ENCODE measurements around the gene GFI1B. TPM values are rescaled to one million over a fixed set of nuclear protein-coding genes. Genes with fewer than 3 reads are reported as not detected.

GFI1B gene
- total and polyA plus RNA-seq, 10 of the 15 experiments (the other 5 are each of a cell fraction or from before 2014, with no cell fraction given): 0.04 to 0.11 (median 0.05) TPM; not detected in 7

DNA sequence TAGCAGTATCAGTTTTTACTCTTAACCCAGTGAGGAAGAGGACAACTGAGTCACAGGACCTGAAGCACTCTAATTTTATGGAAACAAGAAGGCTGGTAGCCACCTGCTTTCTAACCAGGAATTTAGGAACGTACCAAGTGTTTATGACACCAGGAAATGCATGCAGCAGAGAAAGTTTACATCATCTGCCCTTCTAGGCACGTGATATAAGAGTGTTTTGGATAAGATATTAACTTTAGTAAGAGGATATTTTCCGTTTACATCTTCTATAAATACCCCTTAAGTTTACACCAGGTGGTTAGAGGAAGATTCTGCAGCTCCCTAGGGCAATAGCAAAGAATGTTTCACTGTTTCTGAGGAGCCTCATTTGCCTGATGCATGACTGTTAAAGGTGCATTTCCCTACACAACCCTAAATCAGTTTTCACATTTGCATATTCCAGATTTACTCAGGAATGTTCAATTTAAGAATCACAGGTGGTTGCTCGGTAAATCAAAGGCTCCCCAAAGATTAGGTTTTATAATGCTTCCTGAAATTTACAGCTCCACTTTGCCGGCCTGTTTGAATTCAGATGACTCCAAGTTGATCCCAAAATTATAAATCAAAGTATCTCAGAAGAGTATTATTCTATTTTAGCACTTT lies 35.8 kb upstream of the GFI1B start:
- in situ Hi-C loops (cut with MboI) (no loop called here), intact Hi-C loops (cut with micrococcal nuclease; ENCODE audit: unreplicated experiment) (no loop called here)
- DNase-seq (ENCODE audit: low read depth, low spot score) (no peak), ATAC-seq (no peak), FAIRE-seq (peak; percentile 89)
- RAD21 ChIA-PET (ENCODE audit: unreplicated experiment): no interaction called here
- Histone ChIP-seq H4K20me1 (ENCODE audit: control insufficient read depth, insufficient read depth) (no peaks in the 10 kb centered on the region), H3K9ac (ENCODE audit: control insufficient read depth, insufficient read depth, low read length) (no peak overlapping the region), H3K4me3 (0 out of 2 replicates have a peak overlapping the region, but pooled peaks have one; percentile 6), H3K4me2 (ENCODE audit: control insufficient read depth, insufficient read depth) (peak overlapping the region; percentile 82), H3K4me1 (ENCODE audit: control insufficient read depth, insufficient read depth, low read length) (peaks cover 14% of the 10 kb centered on the region), H3K9me3 (replicated peaks; ENCODE audit: control insufficient read depth, insufficient read depth, low read length) (no peaks in the 10 kb centered on the region), H3K79me2 (ENCODE audit: control insufficient read depth, insufficient read depth, low read length) (peaks cover 24% of the 10 kb centered on the region), H3K36me3 (ENCODE audit: control insufficient read depth in 2 of 2, insufficient read depth in 2 of 2, low read length in 1 of 2) (no peaks in the 10 kb centered on the region), H2AFZ (ENCODE audit: control insufficient read depth, low read depth, low read length) (peak overlapping the region; percentile 46; the same call in 1 of the 2 replicates), H3K27ac (ENCODE audit: control insufficient read depth, insufficient read depth) (0 out of 2 replicates have a peak overlapping the region, but pooled peaks have one; percentile 19), H3K27me3 (replicated peaks in 1 of 2; ENCODE audit: control insufficient read depth in 2 of 2, insufficient read depth in 2 of 2, low read length in 1 of 2) (no peaks in the 10 kb centered on the region)
- TF ChIP-seq TARDBP (IDR thresholded peaks at IDR 0.05; ENCODE audit: borderline replicate concordance): no peak
- TF ChIP-seq RCOR1 (conservative IDR thresholded peaks at IDR 0.05; ENCODE audit: low read depth, low read length): no peak
- TF ChIP-seq, protein P1, sequence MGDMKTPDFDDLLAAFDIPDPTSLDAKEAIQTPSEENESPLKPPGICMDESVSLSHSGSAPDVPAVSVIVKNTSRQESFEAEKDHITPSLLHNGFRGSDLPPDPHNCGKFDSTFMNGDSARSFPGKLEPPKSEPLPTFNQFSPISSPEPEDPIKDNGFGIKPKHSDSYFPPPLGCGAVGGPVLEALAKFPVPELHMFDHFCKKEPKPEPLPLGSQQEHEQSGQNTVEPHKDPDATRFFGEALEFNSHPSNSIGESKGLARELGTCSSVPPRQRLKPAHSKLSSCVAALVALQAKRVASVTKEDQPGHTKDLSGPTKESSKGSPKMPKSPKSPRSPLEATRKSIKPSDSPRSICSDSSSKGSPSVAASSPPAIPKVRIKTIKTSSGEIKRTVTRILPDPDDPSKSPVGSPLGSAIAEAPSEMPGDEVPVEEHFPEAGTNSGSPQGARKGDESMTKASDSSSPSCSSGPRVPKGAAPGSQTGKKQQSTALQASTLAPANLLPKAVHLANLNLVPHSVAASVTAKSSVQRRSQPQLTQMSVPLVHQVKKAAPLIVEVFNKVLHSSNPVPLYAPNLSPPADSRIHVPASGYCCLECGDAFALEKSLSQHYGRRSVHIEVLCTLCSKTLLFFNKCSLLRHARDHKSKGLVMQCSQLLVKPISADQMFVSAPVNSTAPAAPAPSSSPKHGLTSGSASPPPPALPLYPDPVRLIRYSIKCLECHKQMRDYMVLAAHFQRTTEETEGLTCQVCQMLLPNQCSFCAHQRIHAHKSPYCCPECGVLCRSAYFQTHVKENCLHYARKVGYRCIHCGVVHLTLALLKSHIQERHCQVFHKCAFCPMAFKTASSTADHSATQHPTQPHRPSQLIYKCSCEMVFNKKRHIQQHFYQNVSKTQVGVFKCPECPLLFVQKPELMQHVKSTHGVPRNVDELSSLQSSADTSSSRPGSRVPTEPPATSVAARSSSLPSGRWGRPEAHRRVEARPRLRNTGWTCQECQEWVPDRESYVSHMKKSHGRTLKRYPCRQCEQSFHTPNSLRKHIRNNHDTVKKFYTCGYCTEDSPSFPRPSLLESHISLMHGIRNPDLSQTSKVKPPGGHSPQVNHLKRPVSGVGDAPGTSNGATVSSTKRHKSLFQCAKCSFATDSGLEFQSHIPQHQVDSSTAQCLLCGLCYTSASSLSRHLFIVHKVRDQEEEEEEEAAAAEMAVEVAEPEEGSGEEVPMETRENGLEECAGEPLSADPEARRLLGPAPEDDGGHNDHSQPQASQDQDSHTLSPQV (IDR thresholded peaks at IDR 0.05): no peak
- TF ChIP-seq MEF2B (IDR thresholded peaks at IDR 0.05; ENCODE audit: partially characterized antibody, poor library complexity, severe bottlenecking): peak; percentile 18
- TF ChIP-seq YY1 (IDR thresholded peaks at IDR 0.05; ENCODE audit: low read depth, low read length): no peak
- TF ChIP-seq JUND (IDR thresholded peaks at IDR 0.05; ENCODE audit: low read depth, low read length): no peak
- TF ChIP-seq NR2C1 (IDR thresholded peaks at IDR 0.05): no peak
- no peak for TF ChIP-seq SUZ12 (IDR thresholded peaks at IDR 0.05; ENCODE audit: unreplicated experiment)
- no peak for TF ChIP-seq MXI1 (IDR thresholded peaks at IDR 0.05; ENCODE audit: low read depth, low read length)
- TF ChIP-seq BHLHE40 (IDR thresholded peaks at IDR 0.05; ENCODE audit: borderline replicate concordance in 1 of 2, low read depth in 2 of 2, low read length in 1 of 2): peak; percentile 47 to 75
- peak; percentile 66; the same call in 1 of the 2 replicates for TF ChIP-seq ATF7 (IDR thresholded peaks at IDR 0.05; ENCODE audit: low read depth)
- TF ChIP-seq CHD1 (IDR thresholded peaks at IDR 0.05; ENCODE audit: low read depth, low read length): no peak
- TF ChIP-seq NBN (IDR thresholded peaks at IDR 0.05): no peak
- TF ChIP-seq, protein P2, sequence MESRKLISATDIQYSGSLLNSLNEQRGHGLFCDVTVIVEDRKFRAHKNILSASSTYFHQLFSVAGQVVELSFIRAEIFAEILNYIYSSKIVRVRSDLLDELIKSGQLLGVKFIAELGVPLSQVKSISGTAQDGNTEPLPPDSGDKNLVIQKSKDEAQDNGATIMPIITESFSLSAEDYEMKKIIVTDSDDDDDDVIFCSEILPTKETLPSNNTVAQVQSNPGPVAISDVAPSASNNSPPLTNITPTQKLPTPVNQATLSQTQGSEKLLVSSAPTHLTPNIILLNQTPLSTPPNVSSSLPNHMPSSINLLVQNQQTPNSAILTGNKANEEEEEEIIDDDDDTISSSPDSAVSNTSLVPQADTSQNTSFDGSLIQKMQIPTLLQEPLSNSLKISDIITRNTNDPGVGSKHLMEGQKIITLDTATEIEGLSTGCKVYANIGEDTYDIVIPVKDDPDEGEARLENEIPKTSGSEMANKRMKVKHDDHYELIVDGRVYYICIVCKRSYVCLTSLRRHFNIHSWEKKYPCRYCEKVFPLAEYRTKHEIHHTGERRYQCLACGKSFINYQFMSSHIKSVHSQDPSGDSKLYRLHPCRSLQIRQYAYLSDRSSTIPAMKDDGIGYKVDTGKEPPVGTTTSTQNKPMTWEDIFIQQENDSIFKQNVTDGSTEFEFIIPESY (IDR thresholded peaks at IDR 0.05): no peak
- no peak for TF ChIP-seq ZNF274 (IDR thresholded peaks at IDR 0.05; ENCODE audit: insufficient read depth, insufficient read length)
- peak; percentile 82 for TF ChIP-seq RAD51 (IDR thresholded peaks at IDR 0.05)
- TF ChIP-seq SRF (IDR thresholded peaks at IDR 0.05; ENCODE audit: low read depth in 2 of 2, low read length in 2 of 2): no peak
- no peak for TF ChIP-seq NFIC (IDR thresholded peaks at IDR 0.05; ENCODE audit: low read depth, low read length)
- 0% methylated on average over 5 of the region's 5 CpGs for WGBS (ENCODE audit: insufficient coverage, insufficient replicate concordance, low lambda C conversion rate, missing lambda C conversion rate)
- SMC1A ChIA-PET (ENCODE audit: uncharacterized antibody, unreplicated experiment): interaction anchor here (1.1 to 1.7 kb wide), 2 partner anchors 9 to 41 kb away, joined by 3 read pairs; no protein-coding TSS in a partner anchor
- POLR2A ChIA-PET: no interaction called here
- CTCF ChIA-PET: interaction anchor here (1.0 to 1.4 kb wide), 2 partner anchors 79 to 530 kb away, joined by 3 to 4 read pairs; no protein-coding TSS in a partner anchor
- no TSS peak for BruUV-seq (replicated peaks)

All from GM12878 (cell line).